DND-41 (cell line): Measurements from ENCODE around the gene ASTE1.
A peak's percentile ranks its signal among the peaks of the same experiment; 100 is the strongest.
"Not testable (repeated sequence)": the region's sequence is repeated elsewhere in the genome, so short reads cannot be mapped to it uniquely, and the experiment has no call there.

Experiments
- ATAC-seq: fragments of 200-7000 bp; cut with Tn5 transposase; 3 replicates; pipeline ENCODE4 v1.9.1; 2021; ENCODE audit warnings: low read depth; ENCODE audit not compliant: insufficient read depth
- DNase-seq: peaks from one replicate; pipeline ENCODE4 v3.0.0-alpha.2; 2020
- H2AFZ ChIP-seq: 2 replicates; pipeline ENCODE4 v1.6.0; 2012; ENCODE audit warnings: low read depth, low read length
- H3K27ac ChIP-seq: 2 replicates; pipeline ENCODE4 v1.5.1; 2012; ENCODE audit warnings: low read length, inconsistent platforms
- H3K27me3 ChIP-seq: fragments of 200-600 bp; sonication (generic); 2 replicates; pipeline ENCODE4 v1.6.0; 2012; ENCODE audit warnings: low read length, mild to moderate bottlenecking, inconsistent platforms; ENCODE audit not compliant: insufficient read depth, poor library complexity
- H3K36me3 ChIP-seq: 2 replicates; pipeline ENCODE4 v1.5.1; 2012; ENCODE audit warnings: low read length, inconsistent platforms; ENCODE audit not compliant: insufficient read depth
- H3K4me1 ChIP-seq: 2 replicates; pipeline ENCODE4 v1.5.1; 2012; ENCODE audit warnings: mild to moderate bottlenecking, low read length; ENCODE audit not compliant: insufficient read depth
- H3K4me2 ChIP-seq: 2 replicates; pipeline ENCODE4 v1.6.0; 2012; ENCODE audit warnings: mild to moderate bottlenecking, moderate library complexity, low read length, inconsistent platforms; ENCODE audit not compliant: insufficient read depth
- H3K4me3 ChIP-seq, 2 experiments: fragments of 200-600 bp in 1 of 2; shearing (Covaris generic) in 1 of 2; 2 replicates each; pipeline ENCODE4 v1.5.1; 2012 to 2016; ENCODE audit warnings: inconsistent platforms in 2 of 2, low read length in 2 of 2, mild to moderate bottlenecking in 2 of 2, low read depth in 1 of 2, moderate library complexity in 1 of 2
- H3K79me2 ChIP-seq: 2 replicates; pipeline ENCODE4 v1.6.0; 2012; ENCODE audit warnings: low read length, inconsistent platforms; ENCODE audit not compliant: insufficient read depth
- H3K9ac ChIP-seq: 2 replicates; pipeline ENCODE4 v1.6.0; 2012; ENCODE audit warnings: low read depth, mild to moderate bottlenecking, inconsistent platforms, low read length, moderate library complexity
- H3K9me3 ChIP-seq: 2 replicates; pipeline ENCODE4 v1.5.1; 2012; ENCODE audit warnings: low read length, moderate library complexity, mild to moderate bottlenecking, inconsistent platforms; ENCODE audit not compliant: insufficient read depth, severe bottlenecking
- H4K20me1 ChIP-seq: 2 replicates; pipeline ENCODE4 v1.6.0; 2012; ENCODE audit warnings: low read length; ENCODE audit not compliant: insufficient read depth
- EZH2 ChIP-seq: IDR thresholded peaks from 3 replicates; pipeline ENCODE4 v1.6.1; 2012; ENCODE audit warnings: borderline replicate concordance, low read depth, mild to moderate bottlenecking, moderate library complexity, low read length, inconsistent platforms; ENCODE audit not compliant: severe bottlenecking
- TF ChIP-seq, protein P1 (sequence below): IDR thresholded peaks from 2 replicates; pipeline ENCODE4 v1.5.1; 2012; ENCODE audit warnings: borderline replicate concordance, low read length, moderate library complexity, mild to moderate bottlenecking; ENCODE audit not compliant: poor library complexity, severe bottlenecking; ENCODE audit errors: extremely low read depth

ASTE1 gene

DNA sequence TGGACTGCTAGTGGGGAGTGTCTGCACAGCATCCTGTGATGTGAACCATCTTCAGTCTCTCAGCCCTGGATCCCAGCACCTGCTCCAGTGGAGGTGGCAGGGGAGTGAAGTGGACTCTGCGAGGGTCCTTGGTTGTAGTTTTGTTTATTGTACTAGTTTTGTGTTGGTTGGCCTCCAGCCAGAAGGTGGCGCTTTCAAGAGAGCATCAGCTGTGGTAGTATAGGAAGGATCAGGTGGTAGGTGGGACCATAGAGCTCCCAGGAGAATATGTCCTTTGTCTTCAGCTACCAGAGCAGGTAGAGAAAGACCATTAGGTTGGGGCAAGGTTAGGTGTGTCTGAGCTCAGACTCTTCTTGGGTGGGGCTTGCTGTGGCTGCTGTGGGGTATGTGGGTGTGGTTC lies 21.0 kb upstream of the ASTE1 start:
- Histone ChIP-seq H3K4me2 (no peak overlapping the region), H4K20me1 (no peaks in the 10 kb centered on the region), H3K27ac (no peak overlapping the region), H3K9ac (no peak overlapping the region), H2AFZ (0 out of 2 replicates have a peak overlapping the region, but pooled peaks have one; percentile 16), H3K4me3 (no peak overlapping the region), H3K36me3 (no peaks in the 10 kb centered on the region), H3K79me2 (no peaks in the 10 kb centered on the region), H3K9me3 (no peaks in the 10 kb centered on the region), H3K4me1 (peaks cover 11% of the 10 kb centered on the region), H3K27me3 (no peaks in the 10 kb centered on the region)
- DNase-seq (peak; percentile 33), ATAC-seq (no peak)
- TF ChIP-seq EZH2 = no peak
- TF ChIP-seq, protein P1, sequence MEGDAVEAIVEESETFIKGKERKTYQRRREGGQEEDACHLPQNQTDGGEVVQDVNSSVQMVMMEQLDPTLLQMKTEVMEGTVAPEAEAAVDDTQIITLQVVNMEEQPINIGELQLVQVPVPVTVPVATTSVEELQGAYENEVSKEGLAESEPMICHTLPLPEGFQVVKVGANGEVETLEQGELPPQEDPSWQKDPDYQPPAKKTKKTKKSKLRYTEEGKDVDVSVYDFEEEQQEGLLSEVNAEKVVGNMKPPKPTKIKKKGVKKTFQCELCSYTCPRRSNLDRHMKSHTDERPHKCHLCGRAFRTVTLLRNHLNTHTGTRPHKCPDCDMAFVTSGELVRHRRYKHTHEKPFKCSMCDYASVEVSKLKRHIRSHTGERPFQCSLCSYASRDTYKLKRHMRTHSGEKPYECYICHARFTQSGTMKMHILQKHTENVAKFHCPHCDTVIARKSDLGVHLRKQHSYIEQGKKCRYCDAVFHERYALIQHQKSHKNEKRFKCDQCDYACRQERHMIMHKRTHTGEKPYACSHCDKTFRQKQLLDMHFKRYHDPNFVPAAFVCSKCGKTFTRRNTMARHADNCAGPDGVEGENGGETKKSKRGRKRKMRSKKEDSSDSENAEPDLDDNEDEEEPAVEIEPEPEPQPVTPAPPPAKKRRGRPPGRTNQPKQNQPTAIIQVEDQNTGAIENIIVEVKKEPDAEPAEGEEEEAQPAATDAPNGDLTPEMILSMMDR = peak; percentile 51

DNA sequence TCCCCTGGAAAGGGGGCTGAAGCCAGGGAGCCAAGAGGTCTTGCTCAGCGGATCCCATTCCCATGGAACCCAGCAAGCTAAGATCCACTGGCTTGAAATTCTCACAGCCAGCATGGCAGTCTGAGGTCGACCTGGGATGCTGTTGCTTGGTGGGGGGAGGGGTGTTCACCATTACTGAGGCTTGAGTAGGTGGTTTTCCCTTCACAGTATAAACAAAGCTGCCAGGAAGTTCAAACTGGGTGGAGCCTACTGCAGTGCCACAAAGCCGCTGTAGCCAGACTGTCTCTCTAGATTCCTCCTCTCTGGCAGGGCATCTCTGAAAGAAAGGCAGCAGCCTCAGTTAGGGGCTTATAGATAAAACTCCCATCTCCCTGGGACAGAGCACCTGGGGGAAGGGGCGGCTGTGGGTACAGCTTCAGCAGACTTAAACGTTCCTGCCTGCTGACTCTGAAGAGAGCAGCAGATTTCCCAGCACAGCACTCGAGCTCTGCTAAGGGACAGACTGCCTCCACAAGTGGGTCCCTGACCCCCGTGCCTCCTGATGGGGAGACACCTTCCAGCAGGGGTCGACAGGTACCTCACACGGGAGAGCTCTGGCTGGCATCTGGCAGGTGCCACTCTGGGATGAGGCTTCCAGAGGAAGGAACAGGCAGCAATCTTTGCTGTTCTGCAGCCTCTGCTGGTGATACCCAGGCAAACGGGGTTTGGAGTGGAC lies 15.8 kb upstream of the ASTE1 start:
- ATAC-seq (peak; percentile 99), DNase-seq (peak; percentile 78)
- peak overlapping the region; percentile 50 for H3K4me2 ChIP-seq
- H3K79me2 ChIP-seq, H3K9me3 ChIP-seq, H4K20me1 ChIP-seq, H3K36me3 ChIP-seq, H3K27me3 ChIP-seq: not testable (repeated sequence)
- peaks cover 16% of the 10 kb centered on the region for H3K4me1 ChIP-seq
- H3K4me3 ChIP-seq = peak overlapping the region in 1 of 2 experiments; percentile 9; a peak in 1 of 4 replicates
- peak overlapping the region; percentile 61 for H3K27ac ChIP-seq
- peak overlapping the region; percentile 82 for H2AFZ ChIP-seq
- H3K9ac ChIP-seq = 0 out of 2 replicates have a peak overlapping the region, but pooled peaks have one; percentile 26

DNA sequence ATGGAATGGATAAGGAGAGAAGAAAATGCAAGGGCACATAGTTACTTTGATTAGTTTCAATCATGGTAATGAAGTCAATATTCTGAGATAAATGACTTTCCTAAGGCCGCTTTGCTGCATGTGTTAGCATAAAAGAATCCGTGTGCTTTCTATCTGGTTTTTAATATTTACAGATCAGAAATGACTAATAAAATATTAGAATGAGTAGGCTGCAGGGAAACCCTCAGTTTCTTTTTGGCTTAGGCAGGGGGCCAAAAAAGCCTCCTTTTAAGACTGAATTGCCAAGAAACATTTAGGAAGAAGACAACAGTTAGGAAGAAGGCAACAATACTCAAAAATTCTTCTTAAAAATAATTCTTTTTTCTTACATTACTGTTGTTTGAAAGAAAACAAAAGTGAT lies 11.7 kb upstream of the ASTE1 start:
- no peak overlapping the region for H3K4me2 ChIP-seq
- no peaks in the 10 kb centered on the region for H3K27me3 ChIP-seq
- ATAC-seq (no peak), DNase-seq (no peak)
- no peak overlapping the region for H3K4me3 ChIP-seq
- no peaks in the 10 kb centered on the region for H3K36me3 ChIP-seq
- no peaks in the 10 kb centered on the region for H4K20me1 ChIP-seq
- peaks cover 13% of the 10 kb centered on the region for H3K4me1 ChIP-seq
- no peak overlapping the region for H3K9ac ChIP-seq
- H3K9me3 ChIP-seq = no peaks in the 10 kb centered on the region
- H2AFZ ChIP-seq = no peak overlapping the region
- no peak overlapping the region for H3K27ac ChIP-seq
- no peaks in the 10 kb centered on the region for H3K79me2 ChIP-seq
- no peak for TF ChIP-seq EZH2
- TF ChIP-seq, protein P1 = no peak

DNA sequence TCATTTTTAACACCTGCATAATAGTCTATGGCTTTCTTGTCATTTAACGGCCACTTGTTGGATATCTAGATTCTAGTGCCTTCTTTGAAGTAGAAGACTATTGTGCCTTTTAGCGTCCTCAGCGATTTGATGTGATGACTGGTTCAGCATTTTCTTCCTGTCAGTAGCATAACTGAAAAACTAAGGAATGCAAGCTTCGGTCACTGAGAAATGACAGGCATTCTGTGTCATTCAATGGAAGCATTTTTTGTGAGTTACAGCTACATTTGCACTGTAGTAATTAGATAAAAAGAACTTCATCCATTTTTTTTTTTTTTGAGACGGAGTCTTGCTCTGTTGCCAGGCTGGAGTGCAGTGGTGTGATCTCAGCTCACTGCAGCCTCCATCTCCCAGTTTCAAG lies 10.4 kb upstream of the ASTE1 start:
- H3K79me2 ChIP-seq = no peaks in the 10 kb centered on the region
- TF ChIP-seq, protein P1 = no peak
- TF ChIP-seq EZH2 = no peak
- no peak overlapping the region for H3K9ac ChIP-seq
- H4K20me1 ChIP-seq = no peaks in the 10 kb centered on the region
- no peaks in the 10 kb centered on the region for H3K27me3 ChIP-seq
- no peak overlapping the region for H3K4me3 ChIP-seq
- peaks cover 3% of the 10 kb centered on the region for H3K4me1 ChIP-seq
- H3K36me3 ChIP-seq = no peaks in the 10 kb centered on the region
- ATAC-seq = no peak
- H3K9me3 ChIP-seq = no peaks in the 10 kb centered on the region
- no peak overlapping the region for H3K4me2 ChIP-seq
- no peak overlapping the region for H3K27ac ChIP-seq
- no peak overlapping the region for H2AFZ ChIP-seq
- no peak for DNase-seq
